OCI-LY3 (cell line): Measurements from ENCODE around the gene TCF3.

Source experiments
- H2AFZ ChIP-seq: fragments of 200-600, 300-600 bp; shearing (Covaris generic); 2 replicates; pipeline ENCODE4 v1.6.0; 2014; ENCODE audit warnings: antibody characterized with exemption, low read depth, low read length
- H3K27ac ChIP-seq: fragments of 200-600, 300-600 bp; sonication (generic); 2 replicates; pipeline ENCODE4 v1.5.1; 2014; ENCODE audit warnings: mild to moderate bottlenecking, low read length, moderate library complexity, mixed read lengths
- H3K27me3 ChIP-seq: fragments of 200-600, 300-600 bp; sonication (generic); 2 replicates; pipeline ENCODE4 v1.6.1; 2014; ENCODE audit warnings: low read depth, low read length, mixed read lengths
- H3K36me3 ChIP-seq: fragments of 200-600, 300-600 bp; sonication (generic); replicated peaks from 2 replicates; pipeline ENCODE3; 2014; ENCODE audit warnings: low read depth, low read length, mixed read lengths
- H3K4me1 ChIP-seq: fragments of 300-600, 200-600 bp; sonication (generic); 2 replicates; pipeline ENCODE4 v1.6.1; 2014; ENCODE audit warnings: low read length, mixed read lengths
- H3K4me2 ChIP-seq: fragments of 200-600, 300-600 bp; sonication (generic); 2 replicates; pipeline ENCODE4 v1.6.1; 2014; ENCODE audit warnings: low read length, mixed read lengths
- H3K4me3 ChIP-seq: fragments of 300-600, 200-600 bp; sonication (generic); 2 replicates; pipeline ENCODE4 v1.5.1; 2014; ENCODE audit warnings: antibody characterized with exemption, mild to moderate bottlenecking, low read length, moderate library complexity
- H3K79me2 ChIP-seq: fragments of 300-600, 200-600 bp; shearing (Covaris generic); 2 replicates; pipeline ENCODE4 v1.6.1; 2014; ENCODE audit warnings: mild to moderate bottlenecking, low read length, mixed read lengths
- H3K9ac ChIP-seq: fragments of 300-600, 200-600 bp; shearing (Covaris generic); 2 replicates; pipeline ENCODE4 v1.6.0; 2014; ENCODE audit warnings: mild to moderate bottlenecking, low read length, moderate library complexity
- H3K9me3 ChIP-seq: fragments of 200-600, 300-600 bp; shearing (Covaris generic); 2 replicates; pipeline ENCODE4 v1.6.1; 2014; ENCODE audit warnings: low read length, mixed read lengths; ENCODE audit not compliant: insufficient read depth
- H4K20me1 ChIP-seq: fragments of 200-600, 300-600 bp; sonication (generic); 2 replicates; pipeline ENCODE4 v1.6.1; 2016; ENCODE audit warnings: low read length, mixed read lengths; ENCODE audit not compliant: insufficient read depth
- EZH2phosphoT487 ChIP-seq: fragments of 200-600 bp; shearing (Covaris generic); IDR thresholded peaks from 2 replicates; pipeline ENCODE4 v1.6.1; 2018; ENCODE audit warnings: antibody characterized with exemption, mixed run types, low read depth
- TF ChIP-seq, protein P1 (sequence below): fragments of 200-600, 300-600 bp; sonication (generic); IDR thresholded peaks from 2 replicates; pipeline ENCODE4 v1.5.1; 2014; ENCODE audit warnings: antibody characterized with exemption, low read length, low read depth

The TCF3 gene

GRCh38 chr19:1655131-1655981 lies 2.9 kb upstream of the TCF3 start:
- H3K9ac ChIP-seq, result no peak overlapping the region
- no peak overlapping the region for H3K27ac ChIP-seq
- H3K9me3 ChIP-seq, result 0 out of 2 replicates have a peak, but pooled peaks cover 2% of the 10 kb centered on the region
- H3K36me3 ChIP-seq, result no peaks in the 10 kb centered on the region
- peaks cover 32% of the 10 kb centered on the region for H3K4me1 ChIP-seq
- no peaks in the 10 kb centered on the region for H3K27me3 ChIP-seq
- TF ChIP-seq, protein P1, sequence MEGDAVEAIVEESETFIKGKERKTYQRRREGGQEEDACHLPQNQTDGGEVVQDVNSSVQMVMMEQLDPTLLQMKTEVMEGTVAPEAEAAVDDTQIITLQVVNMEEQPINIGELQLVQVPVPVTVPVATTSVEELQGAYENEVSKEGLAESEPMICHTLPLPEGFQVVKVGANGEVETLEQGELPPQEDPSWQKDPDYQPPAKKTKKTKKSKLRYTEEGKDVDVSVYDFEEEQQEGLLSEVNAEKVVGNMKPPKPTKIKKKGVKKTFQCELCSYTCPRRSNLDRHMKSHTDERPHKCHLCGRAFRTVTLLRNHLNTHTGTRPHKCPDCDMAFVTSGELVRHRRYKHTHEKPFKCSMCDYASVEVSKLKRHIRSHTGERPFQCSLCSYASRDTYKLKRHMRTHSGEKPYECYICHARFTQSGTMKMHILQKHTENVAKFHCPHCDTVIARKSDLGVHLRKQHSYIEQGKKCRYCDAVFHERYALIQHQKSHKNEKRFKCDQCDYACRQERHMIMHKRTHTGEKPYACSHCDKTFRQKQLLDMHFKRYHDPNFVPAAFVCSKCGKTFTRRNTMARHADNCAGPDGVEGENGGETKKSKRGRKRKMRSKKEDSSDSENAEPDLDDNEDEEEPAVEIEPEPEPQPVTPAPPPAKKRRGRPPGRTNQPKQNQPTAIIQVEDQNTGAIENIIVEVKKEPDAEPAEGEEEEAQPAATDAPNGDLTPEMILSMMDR, result no peak
- TF ChIP-seq EZH2phosphoT487, result no peak
- H4K20me1 ChIP-seq, result peaks cover 7% of the 10 kb centered on the region
- H2AFZ ChIP-seq, result no peak overlapping the region
- no peak overlapping the region for H3K4me2 ChIP-seq
- no peak overlapping the region for H3K4me3 ChIP-seq
- H3K79me2 ChIP-seq, result peaks cover 20% of the 10 kb centered on the region

- Histone ChIP-seq H3K9ac (no peak overlapping the region), H2AFZ (no peak overlapping the region), H3K27ac (no peak overlapping the region), H3K4me3 (no peak overlapping the region), H3K36me3 (peaks cover 10% of the 10 kb centered on the region), H3K4me2 (no peak overlapping the region), H3K27me3 (no peaks in the 10 kb centered on the region), H3K9me3 (no peaks in the 10 kb centered on the region), H3K4me1 (peaks cover 37% of the 10 kb centered on the region), H3K79me2 (peaks cover 31% of the 10 kb centered on the region), H4K20me1 (peaks cover 18% of the 10 kb centered on the region)
- TF ChIP-seq, protein P1, result no peak
- no peak for TF ChIP-seq EZH2phosphoT487
Observed at GRCh38 chr19:1654178-1654792, 1.9 kb upstream of the TCF3 start.

GRCh38 chr19:1653300-1653628 lies 849 bp upstream of the TCF3 start:
- H3K79me2 ChIP-seq, result peaks cover 41% of the 10 kb centered on the region
- H3K27me3 ChIP-seq, result no peaks in the 10 kb centered on the region
- H4K20me1 ChIP-seq, result peaks cover 28% of the 10 kb centered on the region
- H3K4me3 ChIP-seq, result peak overlapping the region; percentile 83
- TF ChIP-seq, protein P1, result no peak
- peak overlapping the region; percentile 85 for H3K9ac ChIP-seq
- peak overlapping the region; percentile 72 for H3K27ac ChIP-seq
- H3K36me3 ChIP-seq, result peaks cover 17% of the 10 kb centered on the region
- H3K4me1 ChIP-seq, result peaks cover 38% of the 10 kb centered on the region
- H3K4me2 ChIP-seq, result peak overlapping the region; percentile 71
- H2AFZ ChIP-seq, result peak overlapping the region; percentile 84; the same call in 1 of the 2 replicates
- H3K9me3 ChIP-seq, result no peaks in the 10 kb centered on the region

DNA sequence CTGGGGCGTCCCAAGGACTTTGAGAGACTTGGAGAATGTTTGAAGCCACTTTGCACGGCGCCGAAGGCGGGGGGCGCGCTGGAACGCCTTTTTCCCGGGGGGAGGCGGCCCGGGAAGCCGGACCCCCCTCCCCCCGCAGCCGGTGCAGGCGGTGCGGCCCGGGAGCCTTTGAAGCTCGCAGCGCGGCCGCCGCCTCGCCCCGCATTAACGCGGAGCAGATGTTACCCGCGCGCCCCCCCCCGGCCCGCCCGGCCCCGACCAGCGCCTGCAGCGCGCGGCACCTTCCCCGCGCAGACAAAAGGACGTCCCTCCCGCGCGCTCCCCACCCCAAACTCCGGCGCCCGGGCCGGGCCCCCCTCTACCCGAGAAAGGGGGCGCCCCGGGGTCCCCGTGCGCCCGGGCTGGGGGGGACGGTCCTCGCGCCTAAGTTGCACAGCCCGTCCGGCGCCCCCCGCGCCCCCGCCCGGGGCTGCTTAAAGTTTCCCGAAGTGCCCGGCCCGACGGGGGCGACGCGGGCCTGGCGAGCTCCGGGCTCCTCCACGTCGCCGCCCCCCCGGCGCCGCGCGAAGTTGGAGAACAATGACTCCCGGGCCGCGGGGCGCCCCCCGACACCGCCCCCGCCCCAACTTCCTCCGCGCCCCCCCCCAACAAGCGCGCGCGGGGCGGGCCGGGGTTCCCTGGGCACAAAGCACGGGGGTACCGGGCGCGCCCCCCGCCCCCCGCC lies 685 bp downstream of the TCF3 start:
- Histone ChIP-seq H3K27me3 (no peaks in the 10 kb centered on the region), H3K4me1 (peaks cover 35% of the 10 kb centered on the region), H2AFZ (no peak overlapping the region), H3K36me3 (peaks cover 26% of the 10 kb centered on the region), H3K9ac (peak overlapping the region; percentile 90), H3K4me2 (peak overlapping the region; percentile 82), H3K4me3 (peak overlapping the region; percentile 83), H3K27ac (peak overlapping the region; percentile 79), H3K9me3 (no peaks in the 10 kb centered on the region), H4K20me1 (peaks cover 42% of the 10 kb centered on the region), H3K79me2 (peaks cover 56% of the 10 kb centered on the region)
- no peak for TF ChIP-seq EZH2phosphoT487
- TF ChIP-seq, protein P1, result no peak
